ENCODE results near the gene JAKMIP3.

GRCh38 chr10:132018446-132018845, 47.3 kb upstream of the JAKMIP3 start:
- TF ChIP-seq CTCF (conservative IDR thresholded peaks at IDR 0.05; ENCODE audit: low read depth, low read length) (no peak), EZH2phosphoT487 (IDR thresholded peaks at IDR 0.05; ENCODE audit: borderline replicate concordance, low read length) (no peak)

Measured in PC-3 (cell line).